H9 (cell line): ENCODE results near the gene CAPN9. TPM values are rescaled to one million over a fixed set of nuclear protein-coding genes. Genes with fewer than 3 reads are reported as not detected.

Source experiments
- DNase-seq: peaks from one replicate; pipeline ENCODE4 v3.0.0-alpha.2; 2017
- H2AFZ ChIP-seq: one replicate; pipeline ENCODE4 v1.6.1; 2013; ENCODE audit warnings: mild to moderate bottlenecking, low read length, control low read depth, moderate library complexity
- H2AK5ac ChIP-seq: 2 replicates; pipeline ENCODE4 v1.6.1; 2013; ENCODE audit warnings: low read length, control low read depth, mixed read lengths; ENCODE audit not compliant: insufficient read length
- H2BK120ac ChIP-seq: one replicate; pipeline ENCODE4 v1.6.1; 2013; ENCODE audit warnings: low read depth, mild to moderate bottlenecking, low read length, control low read depth, inconsistent platforms; ENCODE audit not compliant: poor library complexity, severe bottlenecking
- H2BK12ac ChIP-seq: 2 replicates; pipeline ENCODE4 v1.6.1; 2013; ENCODE audit warnings: low read length, control low read depth, mixed read lengths, low read depth; ENCODE audit not compliant: insufficient read length
- H2BK15ac ChIP-seq: 2 replicates; pipeline ENCODE4 v1.6.1; 2013; ENCODE audit warnings: low read depth, low read length, control low read depth
- H2BK20ac ChIP-seq: one replicate; pipeline ENCODE4 v1.6.1; 2013; ENCODE audit warnings: low read depth, mild to moderate bottlenecking, low read length, control low read depth, inconsistent platforms; ENCODE audit not compliant: poor library complexity, severe bottlenecking
- H2BK5ac ChIP-seq: 2 replicates; pipeline ENCODE4 v1.6.1; 2013; ENCODE audit warnings: low read length, control low read depth, mixed read lengths; ENCODE audit not compliant: insufficient read length
- H3K14ac ChIP-seq: 2 replicates; pipeline ENCODE4 v1.6.1; 2013; ENCODE audit warnings: low read length, control low read depth; ENCODE audit not compliant: insufficient read depth
- H3K18ac ChIP-seq: 2 replicates; pipeline ENCODE4 v1.6.1; 2013; ENCODE audit warnings: low read depth, mild to moderate bottlenecking, mixed read lengths, low read length, control low read depth; ENCODE audit not compliant: insufficient read length
- H3K23ac ChIP-seq: 2 replicates; pipeline ENCODE4 v1.6.1; 2013; ENCODE audit warnings: low read length, control low read depth, mixed read lengths, low read depth; ENCODE audit not compliant: insufficient read length
- H3K23me2 ChIP-seq: 2 replicates; pipeline ENCODE4 v1.6.1; 2013; ENCODE audit warnings: low read depth, mild to moderate bottlenecking, mixed read lengths, low read length, control low read depth; ENCODE audit not compliant: insufficient read length, poor library complexity, severe bottlenecking
- H3K27ac ChIP-seq: 2 replicates; pipeline ENCODE4 v1.5.1; 2013; ENCODE audit warnings: low read length, control low read depth, mixed read lengths, low read depth; ENCODE audit not compliant: insufficient read length
- H3K27me3 ChIP-seq: 2 replicates; pipeline ENCODE4 v1.6.1; 2013; ENCODE audit warnings: low read length, control low read depth, inconsistent platforms; ENCODE audit not compliant: insufficient read depth
- H3K4ac ChIP-seq: 2 replicates; pipeline ENCODE4 v1.6.1; 2013; ENCODE audit warnings: low read depth, mild to moderate bottlenecking, control low read depth, inconsistent platforms, low read length, moderate library complexity
- H3K4me1 ChIP-seq: 2 replicates; pipeline ENCODE4 v1.6.1; 2013; ENCODE audit warnings: low read length, control low read depth, inconsistent platforms; ENCODE audit not compliant: insufficient read depth
- H3K4me2 ChIP-seq: 2 replicates; pipeline ENCODE4 v1.6.1; 2013; ENCODE audit warnings: low read length, control low read depth, mixed read lengths; ENCODE audit not compliant: insufficient read length, insufficient read depth
- H3K56ac ChIP-seq: 2 replicates; pipeline ENCODE4 v1.6.1; 2013; ENCODE audit warnings: low read depth, mild to moderate bottlenecking, mixed read lengths, low read length, control low read depth; ENCODE audit not compliant: insufficient read length
- H3K79me1 ChIP-seq: 2 replicates; pipeline ENCODE4 v1.6.1; 2013; ENCODE audit warnings: low read depth, mild to moderate bottlenecking, moderate library complexity, low read length, control low read depth, inconsistent platforms; ENCODE audit not compliant: insufficient read depth, poor library complexity, severe bottlenecking
- H3K79me2 ChIP-seq: 2 replicates; pipeline ENCODE4 v1.6.1; 2013; ENCODE audit warnings: low read length, control low read depth, inconsistent platforms; ENCODE audit not compliant: insufficient read depth
- H3K9ac ChIP-seq: 2 replicates; pipeline ENCODE4 v1.6.1; 2013; ENCODE audit warnings: low read length, control low read depth, mixed read lengths; ENCODE audit not compliant: insufficient read length; ENCODE audit errors: extremely low read depth
- H3K9me3 ChIP-seq: one replicate; pipeline ENCODE4 v1.6.1; 2013; ENCODE audit warnings: low read depth, low read length, inconsistent platforms; ENCODE audit not compliant: control insufficient read depth
- H3T11ph ChIP-seq: one replicate; pipeline ENCODE4 v1.6.1; 2013; ENCODE audit warnings: mild to moderate bottlenecking, low read length, control low read depth, inconsistent platforms
- H4K20me1 ChIP-seq: one replicate; pipeline ENCODE4 v1.6.1; 2013; ENCODE audit not compliant: control insufficient read depth, insufficient read length, insufficient read depth
- H4K5ac ChIP-seq: 2 replicates; pipeline ENCODE4 v1.6.1; 2013; ENCODE audit warnings: low read depth, mild to moderate bottlenecking, mixed read lengths, low read length, control low read depth; ENCODE audit not compliant: insufficient read length
- H4K8ac ChIP-seq: replicated peaks from 2 replicates; pipeline ENCODE4 v1.6.1; 2013; ENCODE audit warnings: low read length, control low read depth, mixed read lengths, low read depth; ENCODE audit not compliant: insufficient read length
- H4K91ac ChIP-seq: 2 replicates; pipeline ENCODE4 v1.6.1; 2013; ENCODE audit warnings: low read depth, mild to moderate bottlenecking, moderate library complexity, mixed read lengths, low read length, control low read depth; ENCODE audit not compliant: insufficient read length
- H3K27ac Mint-ChIP-seq, 3 experiments: 2 replicates in 2 of 3; 3 replicates in 1 of 3; pipeline ENCODE4 v1.8.0; 2020 to 2021; ENCODE audit warnings: mixed read lengths in 3 of 3, mild to moderate bottlenecking in 1 of 3, moderate library complexity in 1 of 3
- H3K27me3 Mint-ChIP-seq: 2 replicates; pipeline ENCODE4 v1.8.0; 2021; ENCODE audit warnings: low read depth, mild to moderate bottlenecking, moderate library complexity, mixed read lengths
- H3K36me3 Mint-ChIP-seq, 3 experiments: 2 replicates in 2 of 3; 3 replicates in 1 of 3; pipeline ENCODE4 v1.8.0; 2020 to 2021; ENCODE audit warnings: low read depth in 3 of 3, mixed read lengths in 3 of 3; ENCODE audit not compliant: insufficient read depth in 1 of 3
- H3K4me1 Mint-ChIP-seq, 2 experiments: 2 replicates each; pipeline ENCODE4 v1.8.0; 2020; ENCODE audit warnings: mixed read lengths in 2 of 2
- H3K4me3 Mint-ChIP-seq, 2 experiments: 2 replicates in 1 of 2; 3 replicates in 1 of 2; pipeline ENCODE4 v1.8.0; 2020 to 2021; ENCODE audit warnings: mild to moderate bottlenecking in 2 of 2, mixed read lengths in 2 of 2, moderate library complexity in 1 of 2
- H3K9me3 Mint-ChIP-seq, 2 experiments: 2 replicates in 1 of 2; 3 replicates in 1 of 2; pipeline ENCODE4 v1.8.0; 2020; ENCODE audit warnings: mild to moderate bottlenecking in 2 of 2, mixed read lengths in 2 of 2, moderate library complexity in 1 of 2
- CTCF ChIP-seq: fragments of 200-600 bp; sonication (generic); conservative IDR thresholded peaks from 3 replicates; pipeline ENCODE4 v1.8.0; 2021; ENCODE audit warnings: antibody characterized with exemption, mild to moderate bottlenecking
- WGBS: extraction: QIAGEN DNeasy Blood & Tissue Kit; methylation state at CpG from one replicate; pipeline ENCODE4 v1.1.7; 2013; ENCODE audit warnings: missing lambda C conversion rate, low lambda C conversion rate, mixed read lengths; ENCODE audit not compliant: insufficient read length; ENCODE audit errors: extremely low coverage; 5-methylcytosine and 5-hydroxymethylcytosine counted together
- total RNA-seq: library from RNA; stranded (reverse); gene quantifications from 2 replicates; pipeline ENCODE4 v1.2.1, GENCODE V29; 2021

Gene CAPN9
- total RNA-seq, 1 experiment from 2014 or later, result 0.22 TPM

- Mint-ChIP-seq H3K27me3 (no peaks in the 10 kb centered on the region), H3K4me3 (no peak overlapping the region), H3K27ac (no peak overlapping the region), H3K4me1 (peaks cover 29 to 39% of the 10 kb centered on the region in 2 experiments), H3K9me3 (peaks cover 0 to 3% of the 10 kb centered on the region in 2 experiments; a peak in 1 of 5 replicates), H3K36me3 (peaks cover 32 to 41% (median 39%) of the 10 kb centered on the region in 3 experiments)
- WGBS, result no CpG with 5 or more reads among the region's 5 CpGs
- Histone ChIP-seq H3K79me2 (no peaks in the 10 kb centered on the region), H2AFZ (no peak overlapping the region), H3K23me2 (no peaks in the 10 kb centered on the region), H3K23ac (no peak overlapping the region), H2BK12ac (no peak overlapping the region), H3K27me3 (no peaks in the 10 kb centered on the region), H3K79me1 (no peaks in the 10 kb centered on the region), H4K5ac (no peak overlapping the region), H2AK5ac (no peak overlapping the region), H3K4me2 (no peak overlapping the region), H4K8ac (no peak overlapping the region), H3K18ac (no peak overlapping the region), H3K9me3 (no peaks in the 10 kb centered on the region), H2BK5ac (no peak overlapping the region), H3K4me1 (peaks cover 3% of the 10 kb centered on the region; the same call in 1 of the 2 replicates), H3K14ac (no peak overlapping the region; the same call in 1 of the 2 replicates), H3K9ac (no peak overlapping the region), H3K4ac (no peak overlapping the region), H2BK20ac (no peak overlapping the region), H3T11ph (no peak overlapping the region), H4K20me1 (no peaks in the 10 kb centered on the region), H3K56ac (no peak overlapping the region), H4K91ac (no peak overlapping the region), H2BK15ac (no peak overlapping the region), H2BK120ac (no peak overlapping the region), H3K27ac (no peak overlapping the region)
- no peak for TF ChIP-seq CTCF
- peak; percentile 66 for DNase-seq
These were observed 104.1 kb downstream of the CAPN9 start for GRCh38 chr1:230851291-230851691.

Other genes starting within 250 kb of the CAPN9 start
- gene COG2, start 104.9 kb upstream of the CAPN9 start, total RNA-seq, result 35.7 and 42.2 TPM in 2 replicates
- not detected in 2 replicates for gene AGT, start 33.3 kb upstream of the CAPN9 start, total RNA-seq
- 28.2 and 28.9 TPM in 2 replicates for gene C1orf198, start 121.1 kb downstream of the CAPN9 start, total RNA-seq
- gene TTC13, start 231.5 kb downstream of the CAPN9 start, total RNA-seq, result 7.6 and 8.6 TPM in 2 replicates
- 8.0 and 8.4 TPM in 2 replicates for gene ARV1, start 231.7 kb downstream of the CAPN9 start, total RNA-seq